HepG2 (cell line): ENCODE measurements around the gene HPCAL1. TPM values are rescaled to one million over a fixed set of nuclear protein-coding genes. Genes with fewer than 3 reads are reported as not detected.
A peak's percentile ranks its signal among the peaks of the same experiment; 100 is the strongest.

ENCODE experiments used
- HDAC1 ChIP-seq: sonication (generic); formaldehyde crosslinking; IDR thresholded peaks from 2 replicates; pipeline ENCODE4 v1.5.1; 2020; ENCODE audit warnings: mild to moderate bottlenecking, missing genetic modification reagents
- MAFK ChIP-seq, 2 experiments: IDR thresholded peaks in 1 of 2; conservative IDR thresholded peaks in 1 of 2; 2 replicates each; pipeline ENCODE4 v1.6.1; 2011; ENCODE audit warnings: improper control_type of control experiment in 2 of 2, low read length in 2 of 2
- NONO ChIP-seq, 2 experiments: fragments of 450-650 bp in 1 of 2; sonication (generic) in 1 of 2; formaldehyde crosslinking in 1 of 2; IDR thresholded peaks in 1 of 2; conservative IDR thresholded peaks in 1 of 2; 2 replicates each; pipeline versions ENCODE4 v1.6.1 to v1.8.0; 2017 to 2022; ENCODE audit warnings: mild to moderate bottlenecking in 1 of 2, missing genetic modification reagents in 1 of 2, moderate library complexity in 1 of 2
- PRMT3 ChIP-seq: sonication (generic); formaldehyde crosslinking; IDR thresholded peaks from 2 replicates; pipeline ENCODE4 v1.8.1; 2022; ENCODE audit warnings: low read depth, mild to moderate bottlenecking, moderate library complexity, missing genetic modification reagents, borderline replicate concordance
- RXRA ChIP-seq: sonication (generic); formaldehyde crosslinking; IDR thresholded peaks from 2 replicates; pipeline ENCODE4 v1.5.1; 2020; ENCODE audit warnings: missing genetic modification reagents
- WIZ ChIP-seq: sonication (generic); formaldehyde crosslinking; IDR thresholded peaks from 2 replicates; pipeline ENCODE4 v1.5.1; 2020; ENCODE audit warnings: mild to moderate bottlenecking, missing genetic modification reagents
- ZFYVE20 ChIP-seq: sonication (generic); formaldehyde crosslinking; IDR thresholded peaks from 2 replicates; pipeline ENCODE4 v1.8.0; 2023; ENCODE audit warnings: low read depth, mild to moderate bottlenecking, moderate library complexity, missing genetic modification reagents, borderline replicate concordance
- ZNF766 ChIP-seq: sonication (generic); formaldehyde crosslinking; IDR thresholded peaks from 2 replicates; pipeline ENCODE4 v1.5.0; 2020; ENCODE audit warnings: missing genetic modification reagents, borderline replicate concordance
- polyA plus RNA-seq, 8 experiments: library from polyadenylated mRNA; depleted of rRNA in 3 of 8; stranded (reverse) in 7 of 8; unstranded in 1 of 8; fragments of >200 nt; fragmentation: Illumina TruSeq in 4 of 8; extraction: Trizol in 4 of 8; gene quantifications; 2 replicates each; pipeline versions ENCODE4 v1.2.1 to v1.2.3, GENCODE V29; 2011 to 2016; ENCODE audit warnings: low read depth in 4 of 8, missing spikeins in 1 of 8, mixed read lengths in 1 of 8; ENCODE audit not compliant: insufficient read depth in 1 of 8
- total RNA-seq, 5 experiments: library from RNA; depleted of rRNA; stranded (reverse); fragments of >200 nt; fragmentation: Illumina TruSeq; extraction: Trizol; gene quantifications; 2 replicates each; pipeline ENCODE4 v1.2.3, GENCODE V29; 2016; ENCODE audit warnings: low read depth in 1 of 5
- TF ChIP-seq, protein P1 (sequence below): sonication (generic); formaldehyde crosslinking; IDR thresholded peaks from 2 replicates; pipeline ENCODE4 v1.4.0; 2020; ENCODE audit warnings: mild to moderate bottlenecking, missing genetic modification reagents
- TF ChIP-seq, protein P2 (sequence below): sonication (generic); formaldehyde crosslinking; IDR thresholded peaks from 2 replicates; pipeline ENCODE4 v1.4.0; 2020; ENCODE audit warnings: missing genetic modification reagents
- TF ChIP-seq, protein P3 (sequence below): sonication (generic); formaldehyde crosslinking; conservative IDR thresholded peaks from 2 replicates; pipeline ENCODE4 v1.8.0; 2022; ENCODE audit warnings: mild to moderate bottlenecking, moderate library complexity, missing genetic modification reagents
- TF ChIP-seq, protein P4 (sequence below): sonication (generic); formaldehyde crosslinking; IDR thresholded peaks from 2 replicates; pipeline ENCODE4 v1.5.1; 2020; ENCODE audit warnings: missing genetic modification reagents, mild to moderate bottlenecking, borderline replicate concordance
- TF ChIP-seq, protein P5 (sequence below): IDR thresholded peaks from 2 replicates; pipeline ENCODE4 v1.6.1; 2016; ENCODE audit warnings: low read depth, missing genetic modification reagents, missing compliant biosample characterization
- TF ChIP-seq, protein P6 (sequence below): IDR thresholded peaks from 2 replicates; pipeline ENCODE4 v1.6.1; 2012; ENCODE audit warnings: inconsistent platforms

HPCAL1 gene
- total and polyA plus RNA-seq, 2 of the 13 experiments (the other 11 are each of a cell fraction or from before 2014, with no cell fraction given) = 29.5 to 29.9 TPM

DNA sequence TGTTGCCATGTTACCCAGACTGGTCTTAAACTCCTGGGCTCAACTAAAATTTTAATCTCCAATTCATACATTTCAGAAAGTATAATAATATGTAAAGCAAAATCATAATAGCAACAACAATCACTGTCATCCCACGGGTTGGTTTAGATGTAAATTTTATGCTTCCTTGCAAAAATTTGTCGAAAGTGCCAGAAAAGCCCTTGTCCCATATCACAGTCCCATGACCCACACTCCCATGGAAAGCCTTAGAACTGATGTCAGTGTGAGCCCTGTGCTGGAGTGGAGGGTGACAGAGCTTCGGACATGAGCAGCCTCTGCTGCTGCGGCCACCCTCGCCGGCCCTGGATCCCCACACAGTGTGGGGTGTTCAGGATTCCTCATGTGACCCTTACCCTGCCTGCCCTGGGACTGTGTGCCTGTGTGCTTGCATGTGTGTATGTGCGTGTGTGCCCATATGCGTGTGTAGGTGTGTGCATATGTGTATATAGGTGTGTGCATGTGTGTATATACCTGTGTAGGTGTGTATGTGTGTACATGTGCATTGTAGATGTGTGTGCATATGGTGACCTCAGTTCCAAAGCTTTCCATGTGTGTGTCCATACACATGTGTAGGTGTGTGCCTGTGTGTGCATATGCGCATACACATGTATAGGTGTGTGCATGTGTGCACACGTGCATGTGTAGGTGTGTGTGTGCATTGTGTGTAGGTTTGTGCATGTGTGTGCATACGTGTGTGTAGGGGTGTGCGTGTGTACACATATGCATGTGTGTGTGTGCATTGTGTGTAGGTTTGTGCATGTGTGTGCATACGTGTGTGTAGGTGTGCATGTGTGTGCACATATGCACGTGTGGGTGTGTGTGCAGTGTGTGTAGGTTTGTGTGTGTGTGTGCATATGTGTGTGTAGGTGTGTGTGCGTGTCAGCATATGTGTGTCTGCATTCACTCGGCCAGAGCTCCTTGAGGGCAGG, 65.1 kb downstream of the HPCAL1 start (continued):
- TF ChIP-seq, protein P1, sequence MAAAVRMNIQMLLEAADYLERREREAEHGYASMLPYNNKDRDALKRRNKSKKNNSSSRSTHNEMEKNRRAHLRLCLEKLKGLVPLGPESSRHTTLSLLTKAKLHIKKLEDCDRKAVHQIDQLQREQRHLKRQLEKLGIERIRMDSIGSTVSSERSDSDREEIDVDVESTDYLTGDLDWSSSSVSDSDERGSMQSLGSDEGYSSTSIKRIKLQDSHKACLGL (CRISPR knock-in tag) = no peak
- TF ChIP-seq MAFK (conservative IDR thresholded peaks at IDR 0.05 in 1 of 2, IDR thresholded peaks at IDR 0.05 in 1 of 2; ENCODE audit: low read length in 2 of 2) (no peak; a peak in 1 of 4 replicates), ZFYVE20 (no peak), RXRA (CRISPR knock-in tag) (no peak), PRMT3 (CRISPR knock-in tag) (no peak), HDAC1 (no peak), ZNF766 (CRISPR knock-in tag) (no peak), NONO (IDR thresholded peaks at IDR 0.05) (peak; percentile 22; the same call in 1 of the 2 replicates), NONO (CRISPR knock-in tag; conservative IDR thresholded peaks at IDR 0.05) (no peak; the same call in 1 of the 2 replicates), WIZ (no peak)
- TF ChIP-seq, protein P2, sequence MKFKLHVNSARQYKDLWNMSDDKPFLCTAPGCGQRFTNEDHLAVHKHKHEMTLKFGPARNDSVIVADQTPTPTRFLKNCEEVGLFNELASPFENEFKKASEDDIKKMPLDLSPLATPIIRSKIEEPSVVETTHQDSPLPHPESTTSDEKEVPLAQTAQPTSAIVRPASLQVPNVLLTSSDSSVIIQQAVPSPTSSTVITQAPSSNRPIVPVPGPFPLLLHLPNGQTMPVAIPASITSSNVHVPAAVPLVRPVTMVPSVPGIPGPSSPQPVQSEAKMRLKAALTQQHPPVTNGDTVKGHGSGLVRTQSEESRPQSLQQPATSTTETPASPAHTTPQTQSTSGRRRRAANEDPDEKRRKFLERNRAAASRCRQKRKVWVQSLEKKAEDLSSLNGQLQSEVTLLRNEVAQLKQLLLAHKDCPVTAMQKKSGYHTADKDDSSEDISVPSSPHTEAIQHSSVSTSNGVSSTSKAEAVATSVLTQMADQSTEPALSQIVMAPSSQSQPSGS (CRISPR knock-in tag) = no peak
- TF ChIP-seq, protein P3, sequence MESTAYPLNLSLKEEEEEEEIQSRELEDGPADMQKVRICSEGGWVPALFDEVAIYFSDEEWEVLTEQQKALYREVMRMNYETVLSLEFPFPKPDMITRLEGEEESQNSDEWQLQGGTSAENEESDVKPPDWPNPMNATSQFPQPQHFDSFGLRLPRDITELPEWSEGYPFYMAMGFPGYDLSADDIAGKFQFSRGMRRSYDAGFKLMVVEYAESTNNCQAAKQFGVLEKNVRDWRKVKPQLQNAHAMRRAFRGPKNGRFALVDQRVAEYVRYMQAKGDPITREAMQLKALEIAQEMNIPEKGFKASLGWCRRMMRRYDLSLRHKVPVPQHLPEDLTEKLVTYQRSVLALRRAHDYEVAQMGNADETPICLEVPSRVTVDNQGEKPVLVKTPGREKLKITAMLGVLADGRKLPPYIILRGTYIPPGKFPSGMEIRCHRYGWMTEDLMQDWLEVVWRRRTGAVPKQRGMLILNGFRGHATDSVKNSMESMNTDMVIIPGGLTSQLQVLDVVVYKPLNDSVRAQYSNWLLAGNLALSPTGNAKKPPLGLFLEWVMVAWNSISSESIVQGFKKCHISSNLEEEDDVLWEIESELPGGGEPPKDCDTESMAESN = no peak
- TF ChIP-seq, protein P4, sequence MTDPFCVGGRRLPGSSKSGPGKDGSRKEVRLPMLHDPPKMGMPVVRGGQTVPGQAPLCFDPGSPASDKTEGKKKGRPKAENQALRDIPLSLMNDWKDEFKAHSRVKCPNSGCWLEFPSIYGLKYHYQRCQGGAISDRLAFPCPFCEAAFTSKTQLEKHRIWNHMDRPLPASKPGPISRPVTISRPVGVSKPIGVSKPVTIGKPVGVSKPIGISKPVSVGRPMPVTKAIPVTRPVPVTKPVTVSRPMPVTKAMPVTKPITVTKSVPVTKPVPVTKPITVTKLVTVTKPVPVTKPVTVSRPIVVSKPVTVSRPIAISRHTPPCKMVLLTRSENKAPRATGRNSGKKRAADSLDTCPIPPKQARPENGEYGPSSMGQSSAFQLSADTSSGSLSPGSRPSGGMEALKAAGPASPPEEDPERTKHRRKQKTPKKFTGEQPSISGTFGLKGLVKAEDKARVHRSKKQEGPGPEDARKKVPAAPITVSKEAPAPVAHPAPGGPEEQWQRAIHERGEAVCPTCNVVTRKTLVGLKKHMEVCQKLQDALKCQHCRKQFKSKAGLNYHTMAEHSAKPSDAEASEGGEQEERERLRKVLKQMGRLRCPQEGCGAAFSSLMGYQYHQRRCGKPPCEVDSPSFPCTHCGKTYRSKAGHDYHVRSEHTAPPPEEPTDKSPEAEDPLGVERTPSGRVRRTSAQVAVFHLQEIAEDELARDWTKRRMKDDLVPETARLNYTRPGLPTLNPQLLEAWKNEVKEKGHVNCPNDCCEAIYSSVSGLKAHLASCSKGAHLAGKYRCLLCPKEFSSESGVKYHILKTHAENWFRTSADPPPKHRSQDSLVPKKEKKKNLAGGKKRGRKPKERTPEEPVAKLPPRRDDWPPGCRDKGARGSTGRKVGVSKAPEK (CRISPR knock-in tag) = no peak
- TF ChIP-seq, protein P5, sequence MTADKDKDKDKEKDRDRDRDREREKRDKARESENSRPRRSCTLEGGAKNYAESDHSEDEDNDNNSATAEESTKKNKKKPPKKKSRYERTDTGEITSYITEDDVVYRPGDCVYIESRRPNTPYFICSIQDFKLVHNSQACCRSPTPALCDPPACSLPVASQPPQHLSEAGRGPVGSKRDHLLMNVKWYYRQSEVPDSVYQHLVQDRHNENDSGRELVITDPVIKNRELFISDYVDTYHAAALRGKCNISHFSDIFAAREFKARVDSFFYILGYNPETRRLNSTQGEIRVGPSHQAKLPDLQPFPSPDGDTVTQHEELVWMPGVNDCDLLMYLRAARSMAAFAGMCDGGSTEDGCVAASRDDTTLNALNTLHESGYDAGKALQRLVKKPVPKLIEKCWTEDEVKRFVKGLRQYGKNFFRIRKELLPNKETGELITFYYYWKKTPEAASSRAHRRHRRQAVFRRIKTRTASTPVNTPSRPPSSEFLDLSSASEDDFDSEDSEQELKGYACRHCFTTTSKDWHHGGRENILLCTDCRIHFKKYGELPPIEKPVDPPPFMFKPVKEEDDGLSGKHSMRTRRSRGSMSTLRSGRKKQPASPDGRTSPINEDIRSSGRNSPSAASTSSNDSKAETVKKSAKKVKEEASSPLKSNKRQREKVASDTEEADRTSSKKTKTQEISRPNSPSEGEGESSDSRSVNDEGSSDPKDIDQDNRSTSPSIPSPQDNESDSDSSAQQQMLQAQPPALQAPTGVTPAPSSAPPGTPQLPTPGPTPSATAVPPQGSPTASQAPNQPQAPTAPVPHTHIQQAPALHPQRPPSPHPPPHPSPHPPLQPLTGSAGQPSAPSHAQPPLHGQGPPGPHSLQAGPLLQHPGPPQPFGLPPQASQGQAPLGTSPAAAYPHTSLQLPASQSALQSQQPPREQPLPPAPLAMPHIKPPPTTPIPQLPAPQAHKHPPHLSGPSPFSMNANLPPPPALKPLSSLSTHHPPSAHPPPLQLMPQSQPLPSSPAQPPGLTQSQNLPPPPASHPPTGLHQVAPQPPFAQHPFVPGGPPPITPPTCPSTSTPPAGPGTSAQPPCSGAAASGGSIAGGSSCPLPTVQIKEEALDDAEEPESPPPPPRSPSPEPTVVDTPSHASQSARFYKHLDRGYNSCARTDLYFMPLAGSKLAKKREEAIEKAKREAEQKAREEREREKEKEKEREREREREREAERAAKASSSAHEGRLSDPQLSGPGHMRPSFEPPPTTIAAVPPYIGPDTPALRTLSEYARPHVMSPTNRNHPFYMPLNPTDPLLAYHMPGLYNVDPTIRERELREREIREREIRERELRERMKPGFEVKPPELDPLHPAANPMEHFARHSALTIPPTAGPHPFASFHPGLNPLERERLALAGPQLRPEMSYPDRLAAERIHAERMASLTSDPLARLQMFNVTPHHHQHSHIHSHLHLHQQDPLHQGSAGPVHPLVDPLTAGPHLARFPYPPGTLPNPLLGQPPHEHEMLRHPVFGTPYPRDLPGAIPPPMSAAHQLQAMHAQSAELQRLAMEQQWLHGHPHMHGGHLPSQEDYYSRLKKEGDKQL (CRISPR knock-in tag) = no peak
- TF ChIP-seq, protein P6, sequence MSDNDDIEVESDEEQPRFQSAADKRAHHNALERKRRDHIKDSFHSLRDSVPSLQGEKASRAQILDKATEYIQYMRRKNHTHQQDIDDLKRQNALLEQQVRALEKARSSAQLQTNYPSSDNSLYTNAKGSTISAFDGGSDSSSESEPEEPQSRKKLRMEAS = no peak
